Endothelial cell of umbilical vein (primary cell): ENCODE measurements around the gene SLC9A9. TPM values are rescaled to one million over a fixed set of nuclear protein-coding genes. Genes with fewer than 3 reads are reported as not detected.

ENCODE experiments used
- BruUV-seq: library from RNA; stranded (reverse); fragments of 400-500 nt; replicated peaks from 2 replicates; lab custom pipeline; 2021; lab: Mats Ljungman, UMichigan
- CTCF ChIA-PET: fragments of 300-600, 350-600 bp; sonication (Branson Sonifier 250); formaldehyde crosslinking; loops from one replicate; lab custom pipeline; 2021; ENCODE audit warnings: antibody characterized with exemption, inconsistent platforms; lab: Charles Lee
- POLR2A ChIA-PET: fragments of 300-600, 350-600 bp; sonication (Branson Sonifier 250); formaldehyde crosslinking; loops from one replicate; lab custom pipeline; 2021; ENCODE audit warnings: antibody characterized with exemption, inconsistent platforms; lab: Charles Lee
- DNase-seq: peaks from one replicate; pipeline ENCODE4 v3.0.0-alpha.2; 2011; ENCODE audit warnings: low read depth, low spot score
- FAIRE-seq: peaks from 2 replicates; lab custom pipeline; 2011; peaks lifted over from hg19 to GRCh38; lab: Jason Lieb, UNC
- H2AFZ ChIP-seq: 2 replicates; pipeline ENCODE4 v1.6.0; 2012; ENCODE audit warnings: low read depth, low read length, control low read depth, inconsistent platforms
- H3K27ac ChIP-seq: 2 replicates; pipeline ENCODE4 v1.5.1; 2011; ENCODE audit warnings: low read depth, mild to moderate bottlenecking, control low read depth, low read length, moderate library complexity; ENCODE audit not compliant: insufficient read depth
- H3K27me3 ChIP-seq, 2 experiments: 2 replicates each; pipeline versions ENCODE4 v1.6.0 to v1.6.1; 2011; ENCODE audit warnings: low read length in 2 of 2, mixed read lengths in 1 of 2; ENCODE audit not compliant: control insufficient read depth in 2 of 2, insufficient read depth in 2 of 2
- H3K36me3 ChIP-seq, 2 experiments: 2 replicates in 1 of 2; 3 replicates in 1 of 2; pipeline ENCODE4 v1.5.1; 2011; ENCODE audit warnings: low read length in 2 of 2, mild to moderate bottlenecking in 1 of 2, moderate library complexity in 1 of 2; ENCODE audit not compliant: control insufficient read depth in 2 of 2, insufficient read depth in 2 of 2; ENCODE audit errors: extremely low read depth in 1 of 2
- H3K4me1 ChIP-seq: 3 replicates; pipeline ENCODE4 v1.5.1; 2011; ENCODE audit warnings: mild to moderate bottlenecking, low read length; ENCODE audit not compliant: control insufficient read depth, insufficient read depth; ENCODE audit errors: extremely low read depth
- H3K4me2 ChIP-seq: 2 replicates; pipeline ENCODE4 v1.6.1; 2011; ENCODE audit warnings: low read length, control low read depth, mixed read lengths; ENCODE audit not compliant: insufficient read depth
- H3K4me3 ChIP-seq, 3 experiments: fragments of 200-600 bp in 1 of 3; sonication (generic), shearing (Covaris generic) in 1 of 3; replicated peaks in 1 of 3; 2 replicates each; pipeline ENCODE4 v1.5.1; 2011 to 2016; ENCODE audit warnings: control low read depth in 3 of 3, low read length in 3 of 3, mild to moderate bottlenecking in 2 of 3, inconsistent platforms in 1 of 3, low read depth in 1 of 3, moderate library complexity in 1 of 3; ENCODE audit not compliant: insufficient read depth in 1 of 3
- H3K79me2 ChIP-seq: 2 replicates; pipeline ENCODE4 v1.6.0; 2012; ENCODE audit warnings: low read length, inconsistent platforms; ENCODE audit not compliant: control insufficient read depth, insufficient read depth
- H3K9ac ChIP-seq: replicated peaks from 2 replicates; pipeline ENCODE3; 2011; ENCODE audit warnings: low read length, control low read depth; ENCODE audit not compliant: insufficient read depth; ENCODE audit errors: extremely low read depth
- H3K9me1 ChIP-seq: replicated peaks from 3 replicates; pipeline ENCODE4 v1.6.0; 2011; ENCODE audit warnings: mild to moderate bottlenecking, low read length; ENCODE audit not compliant: control insufficient read depth, insufficient read depth; ENCODE audit errors: extremely low read depth
- H3K9me3 ChIP-seq: replicated peaks from 2 replicates; pipeline ENCODE4 v1.5.1; 2012; ENCODE audit warnings: low read length, inconsistent platforms; ENCODE audit not compliant: control insufficient read depth, insufficient read depth
- H4K20me1 ChIP-seq: replicated peaks from 2 replicates; pipeline ENCODE3; 2011; ENCODE audit warnings: mild to moderate bottlenecking, low read length; ENCODE audit not compliant: control insufficient read depth, insufficient read depth; ENCODE audit errors: extremely low read depth
- CTCF ChIP-seq, 2 donors: IDR thresholded peaks; 1 replicate in 1 of 2; 2 replicates in 1 of 2; pipeline ENCODE4 v1.5.1; 2011; ENCODE audit warnings: low read length in 2 of 2, mild to moderate bottlenecking in 2 of 2, moderate library complexity in 2 of 2, control low read depth in 1 of 2, inconsistent platforms in 1 of 2, low read depth in 1 of 2; ENCODE audit not compliant: insufficient read depth in 1 of 2; ENCODE audit errors: extremely low read depth in 1 of 2
- EZH2 ChIP-seq: IDR thresholded peaks from 2 replicates; pipeline ENCODE4 v1.6.1; 2012; ENCODE audit warnings: borderline replicate concordance, low read depth, mild to moderate bottlenecking, moderate library complexity, low read length, inconsistent platforms; ENCODE audit not compliant: severe bottlenecking
- FOS ChIP-seq: IDR thresholded peaks from 2 replicates; pipeline ENCODE4 v1.6.1; 2011; ENCODE audit warnings: mild to moderate bottlenecking, low read length, moderate library complexity, borderline replicate concordance; ENCODE audit not compliant: insufficient read depth
- GATA2 ChIP-seq: IDR thresholded peaks from 2 replicates; pipeline ENCODE4 v1.7.0; 2011; ENCODE audit warnings: low read depth, mild to moderate bottlenecking, moderate library complexity, mixed read lengths, low read length; ENCODE audit not compliant: insufficient read length, insufficient read depth
- JUN ChIP-seq: IDR thresholded peaks from 2 replicates; pipeline ENCODE4 v1.6.1; 2011; ENCODE audit warnings: borderline replicate concordance, low read depth; ENCODE audit not compliant: insufficient read length, insufficient read depth
- MYC ChIP-seq: IDR thresholded peaks from one replicate; pipeline ENCODE4 v1.6.1; 2011; ENCODE audit warnings: mild to moderate bottlenecking, low read depth, low read length
- POLR2A ChIP-seq: IDR thresholded peaks from 2 replicates; pipeline ENCODE4 v1.6.1; 2012; ENCODE audit warnings: low read depth, mild to moderate bottlenecking, control low read depth, low read length
- POLR2AphosphoS5 ChIP-seq: IDR thresholded peaks from 2 replicates; pipeline ENCODE4 v1.6.1; 2012; ENCODE audit warnings: low read depth, mild to moderate bottlenecking, control low read depth, low read length, moderate library complexity; ENCODE audit not compliant: insufficient read depth
- dilution Hi-C: fragments of 300-500 bp; cut with MboI; formaldehyde crosslinking; loops from one replicate; pipeline ENCODE4 v1.15.0; 2019; ENCODE audit warnings: low sequenced_read_pairs; ENCODE audit not compliant: extremely low pct_ligation_motif_present
- intact Hi-C: fragments of 100-400 bp; cut with micrococcal nuclease; formaldehyde crosslinking; loops from one replicate; pipeline ENCODE4 v1.10.0; 2022
- polyA plus RNA-seq, 4 experiments: library from polyadenylated mRNA; depleted of rRNA in 3 of 4; stranded (reverse) in 3 of 4; unstranded in 1 of 4; fragments of >200 nt; gene quantifications; 2 replicates each; pipeline versions ENCODE4 v1.2.1 to v1.2.3, GENCODE V29; 2011 to 2012; ENCODE audit warnings: missing spikeins in 1 of 4
- total RNA-seq: library from RNA; stranded (reverse); gene quantifications from 2 replicates; pipeline ENCODE4 v1.2.3, GENCODE V29; 2021
- TF ChIP-seq, protein P1 (sequence below): IDR thresholded peaks from 2 replicates; pipeline ENCODE4 v1.6.1; 2011; ENCODE audit not compliant: insufficient read depth, insufficient read length

Gene SLC9A9
- total and polyA plus RNA-seq, 2 donors (not counting 3 experiments of a cell fraction or from before 2014, with no cell fraction given), result 1.5 to 1.8 TPM

DNA sequence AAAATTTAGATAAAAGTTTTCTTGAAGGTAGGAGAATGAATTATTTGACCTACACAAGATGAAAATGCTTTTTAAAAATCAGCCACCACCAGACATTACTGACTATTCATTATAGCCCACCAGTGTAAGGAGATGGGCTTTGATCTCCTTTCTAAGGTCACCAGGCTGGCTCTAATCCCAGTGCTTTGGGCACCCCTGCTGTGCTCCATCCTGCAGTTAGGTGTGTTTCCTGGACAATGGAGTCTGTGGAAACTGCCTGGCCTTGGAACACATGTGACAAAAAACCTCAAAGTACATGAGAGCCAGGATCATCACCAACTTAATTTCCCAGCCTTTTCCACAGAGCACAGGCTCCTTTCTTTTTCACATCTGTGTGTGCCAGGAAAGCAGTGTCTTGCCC is 467.8 kb downstream of the SLC9A9 start:
- FAIRE-seq, result no peak
- no peak overlapping the region for H2AFZ ChIP-seq
- H3K79me2 ChIP-seq, result no peaks in the 10 kb centered on the region
- DNase-seq, result no peak
- no peak for TF ChIP-seq FOS
- TF ChIP-seq, protein P1, sequence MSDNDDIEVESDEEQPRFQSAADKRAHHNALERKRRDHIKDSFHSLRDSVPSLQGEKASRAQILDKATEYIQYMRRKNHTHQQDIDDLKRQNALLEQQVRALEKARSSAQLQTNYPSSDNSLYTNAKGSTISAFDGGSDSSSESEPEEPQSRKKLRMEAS, result no peak
- no peak for TF ChIP-seq GATA2
- TF ChIP-seq MYC, result no peak
- no peak for TF ChIP-seq EZH2
- no peak for TF ChIP-seq POLR2AphosphoS5
- TF ChIP-seq POLR2A, result no peak
- no peak for TF ChIP-seq JUN
- no peak for TF ChIP-seq CTCF (IDR thresholded peaks at IDR 0.05; ENCODE audit: extremely low read depth in 1 of 2, insufficient read depth in 1 of 2, low read depth in 1 of 2, low read length in 2 of 2)
- dilution Hi-C loops (no loop called here), intact Hi-C loops (no loop called here)
- BruUV-seq, result no TSS peak
- no peaks in the 10 kb centered on the region for H3K27me3 ChIP-seq
- no peak overlapping the region for H3K4me3 ChIP-seq
- H3K9me1 ChIP-seq, result no peaks in the 10 kb centered on the region
- H3K36me3 ChIP-seq, result no peaks in the 10 kb centered on the region
- POLR2A ChIA-PET, result no interaction called here
- H3K9me3 ChIP-seq, result no peaks in the 10 kb centered on the region
- CTCF ChIA-PET, result no interaction called here
- no peak overlapping the region for H3K4me2 ChIP-seq
- no peak overlapping the region for H3K9ac ChIP-seq
- H3K27ac ChIP-seq, result no peak overlapping the region
- H4K20me1 ChIP-seq, result no peaks in the 10 kb centered on the region
- H3K4me1 ChIP-seq, result no peaks in the 10 kb centered on the region
